PFSK-1 (cell line): Measurements from ENCODE around the gene BCL2L1.

Experiments
- POLR2AphosphoS5 ChIP-seq: IDR thresholded peaks from 2 replicates; pipeline ENCODE4 v1.6.1; 2012; ENCODE audit warnings: low read depth, mild to moderate bottlenecking, control low read depth, low read length, moderate library complexity
- TF ChIP-seq, protein P1 (sequence below), 2 experiments: IDR thresholded peaks; 2 replicates each; pipeline versions ENCODE4 v1.6.1 to v1.8.0; 2011 to 2012; ENCODE audit warnings: low read depth in 2 of 2, low read length in 2 of 2, control low read depth in 1 of 2, inconsistent platforms in 1 of 2, mild to moderate bottlenecking in 1 of 2, moderate library complexity in 1 of 2; ENCODE audit not compliant: insufficient read depth in 1 of 2

GRCh38 chr20:31637660-31638059 is 85.0 kb downstream of the BCL2L1 start, which contains the start of gene COX4I2:
- TF ChIP-seq, protein P1, sequence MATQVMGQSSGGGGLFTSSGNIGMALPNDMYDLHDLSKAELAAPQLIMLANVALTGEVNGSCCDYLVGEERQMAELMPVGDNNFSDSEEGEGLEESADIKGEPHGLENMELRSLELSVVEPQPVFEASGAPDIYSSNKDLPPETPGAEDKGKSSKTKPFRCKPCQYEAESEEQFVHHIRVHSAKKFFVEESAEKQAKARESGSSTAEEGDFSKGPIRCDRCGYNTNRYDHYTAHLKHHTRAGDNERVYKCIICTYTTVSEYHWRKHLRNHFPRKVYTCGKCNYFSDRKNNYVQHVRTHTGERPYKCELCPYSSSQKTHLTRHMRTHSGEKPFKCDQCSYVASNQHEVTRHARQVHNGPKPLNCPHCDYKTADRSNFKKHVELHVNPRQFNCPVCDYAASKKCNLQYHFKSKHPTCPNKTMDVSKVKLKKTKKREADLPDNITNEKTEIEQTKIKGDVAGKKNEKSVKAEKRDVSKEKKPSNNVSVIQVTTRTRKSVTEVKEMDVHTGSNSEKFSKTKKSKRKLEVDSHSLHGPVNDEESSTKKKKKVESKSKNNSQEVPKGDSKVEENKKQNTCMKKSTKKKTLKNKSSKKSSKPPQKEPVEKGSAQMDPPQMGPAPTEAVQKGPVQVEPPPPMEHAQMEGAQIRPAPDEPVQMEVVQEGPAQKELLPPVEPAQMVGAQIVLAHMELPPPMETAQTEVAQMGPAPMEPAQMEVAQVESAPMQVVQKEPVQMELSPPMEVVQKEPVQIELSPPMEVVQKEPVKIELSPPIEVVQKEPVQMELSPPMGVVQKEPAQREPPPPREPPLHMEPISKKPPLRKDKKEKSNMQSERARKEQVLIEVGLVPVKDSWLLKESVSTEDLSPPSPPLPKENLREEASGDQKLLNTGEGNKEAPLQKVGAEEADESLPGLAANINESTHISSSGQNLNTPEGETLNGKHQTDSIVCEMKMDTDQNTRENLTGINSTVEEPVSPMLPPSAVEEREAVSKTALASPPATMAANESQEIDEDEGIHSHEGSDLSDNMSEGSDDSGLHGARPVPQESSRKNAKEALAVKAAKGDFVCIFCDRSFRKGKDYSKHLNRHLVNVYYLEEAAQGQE (IDR thresholded peaks at IDR 0.05; ENCODE audit: insufficient read depth in 1 of 2, low read depth in 2 of 2, low read length in 2 of 2) = no peak
- no peak for TF ChIP-seq POLR2AphosphoS5
